Left lung (tissue), 10 donors: ENCODE data around the gene AP2A1. TPM values are rescaled to one million over a fixed set of nuclear protein-coding genes. Genes with fewer than 3 reads are reported as not detected.

Source experiments
- ATAC-seq: fragments of 200-7000 bp; cut with Tn5 transposase; one replicate; pipeline ENCODE4 v1.9.1; 2020; ENCODE audit warnings: moderate library complexity
- DNase-seq, 4 donors: peaks; one replicate each; pipeline ENCODE4 v3.0.0-alpha.2; 2013 to 2020
- H3K27ac ChIP-seq, 2 donors: fragments of 200-600 bp; sonication (generic) in 1 of 2; one replicate each; pipeline versions ENCODE4 v1.5.0 to v1.8.0; 2020 to 2021
- H3K27me3 ChIP-seq, 2 donors: fragments of 200-600 bp; sonication (generic) in 1 of 2; one replicate each; pipeline versions ENCODE4 v1.5.0 to v1.8.0; 2020 to 2021
- H3K36me3 ChIP-seq, 2 donors: fragments of 200-600 bp; sonication (generic) in 1 of 2; one replicate each; pipeline versions ENCODE4 v1.5.0 to v1.8.0; 2020 to 2021
- H3K4me1 ChIP-seq, 2 donors: fragments of 200-600 bp; one replicate each; pipeline ENCODE4 v1.8.0; 2021
- H3K4me3 ChIP-seq, 2 donors: fragments of 200-600 bp; sonication (generic) in 1 of 2; one replicate each; pipeline versions ENCODE4 v1.5.0 to v1.8.0; 2020 to 2021; ENCODE audit warnings: mild to moderate bottlenecking in 1 of 2
- H3K9me3 ChIP-seq, 2 donors: fragments of 200-600 bp; sonication (generic) in 1 of 2; one replicate each; pipeline versions ENCODE4 v1.5.0 to v1.8.0; 2020 to 2021
- CTCF ChIP-seq, 2 donors: fragments of 200-600 bp; sonication (generic) in 1 of 2; IDR thresholded peaks; one replicate each; pipeline versions ENCODE4 v1.5.0 to v1.8.0; 2021; ENCODE audit warnings: antibody characterized with exemption in 2 of 2
- intact Hi-C, 2 donors: fragments of 100-400 bp; cut with DNase I; formaldehyde crosslinking; loops; one replicate each; pipeline versions ENCODE4 v1.11.2 to v1.14.2; 2022
- polyA plus RNA-seq, 6 donors: library from polyadenylated mRNA; unstranded; fragments of 120-200 nt; gene quantifications; one replicate each; pipeline ENCODE4 v1.2.1, GENCODE V29; 2013; ENCODE audit not compliant: insufficient read length in 6 of 6
- total RNA-seq, 2 donors: library from RNA; stranded (reverse); fragmentation: NEBNext Ultra II Directional; extraction: Animal tissue kit (Norgen Biotek cat#: 25700); gene quantifications; one replicate each; pipeline ENCODE4 v1.2.1, GENCODE V29; 2021
- donor health status: DM: no; HTN: yes; CAD: no.
- donor health status: DM: no; HTN: no; CAD: no.

AP2A1 gene
- total and polyA plus RNA-seq, 8 donors: 52.9 to 87.6 (median 66.4) TPM

DNA sequence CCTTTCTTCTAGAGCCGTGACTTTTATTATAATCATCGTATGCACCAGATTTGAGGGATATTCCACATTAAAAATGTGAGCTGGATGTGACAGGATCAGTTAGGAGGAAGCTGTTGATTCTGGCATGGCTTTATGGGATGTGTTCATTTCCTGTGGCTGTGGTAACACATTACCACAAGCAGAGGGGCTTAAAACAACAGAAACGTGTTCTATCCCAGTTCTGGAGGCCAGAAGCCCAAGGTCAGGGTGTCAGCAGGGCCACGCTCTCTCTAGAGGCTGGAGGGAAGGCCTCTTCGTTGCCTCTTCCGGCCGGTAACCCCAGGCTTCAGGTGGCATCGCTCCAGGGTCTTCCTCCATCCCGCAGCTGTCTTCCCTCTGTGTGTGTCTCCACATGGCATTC is 65.8 kb downstream of the AP2A1 start:
- intact Hi-C loops: no loop called here
- no peak for DNase-seq
- Histone ChIP-seq H3K4me1 (peaks cover 0 to 26% of the 10 kb centered on the region in 2 donors), H3K9me3 (no peaks in the 10 kb centered on the region), H3K36me3 (peaks cover 0 to 100% of the 10 kb centered on the region in 2 donors), H3K27me3 (no peaks in the 10 kb centered on the region), H3K27ac (peak overlapping the region in 1 of 2 donors; percentile 33), H3K4me3 (no peak overlapping the region)
- no peak for TF ChIP-seq CTCF (IDR thresholded peaks at IDR 0.05)
- ATAC-seq: no peak

DNA sequence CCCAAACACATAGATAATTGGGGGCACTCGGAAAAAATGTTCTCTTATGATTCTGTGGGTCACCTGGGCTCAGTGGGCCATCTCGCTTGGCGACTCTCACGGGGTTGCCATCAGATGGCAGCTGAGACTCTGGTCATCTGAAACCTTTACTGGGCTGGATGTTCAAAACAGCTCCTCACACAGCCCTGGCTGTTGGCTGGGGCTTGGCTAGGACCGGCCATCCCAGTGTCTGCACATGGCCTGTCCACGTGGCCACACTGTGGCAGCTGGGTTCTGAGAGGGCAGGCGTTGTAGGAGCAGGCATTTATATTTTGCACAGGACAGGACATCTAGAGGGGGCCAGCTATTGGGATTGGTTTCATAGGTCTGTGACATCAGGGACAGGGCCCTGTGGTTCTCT is 66.8 kb downstream of the AP2A1 start:
- Histone ChIP-seq H3K27ac (peak overlapping the region in 1 of 2 donors; percentile 33), H3K4me3 (no peak overlapping the region), H3K9me3 (no peaks in the 10 kb centered on the region), H3K27me3 (no peaks in the 10 kb centered on the region), H3K36me3 (peaks cover 0 to 100% of the 10 kb centered on the region in 2 donors), H3K4me1 (peaks cover 0 to 26% of the 10 kb centered on the region in 2 donors)
- ATAC-seq: no peak
- no peak for TF ChIP-seq CTCF (IDR thresholded peaks at IDR 0.05)
- DNase-seq: no peak
- intact Hi-C loops: no loop called here

DNA sequence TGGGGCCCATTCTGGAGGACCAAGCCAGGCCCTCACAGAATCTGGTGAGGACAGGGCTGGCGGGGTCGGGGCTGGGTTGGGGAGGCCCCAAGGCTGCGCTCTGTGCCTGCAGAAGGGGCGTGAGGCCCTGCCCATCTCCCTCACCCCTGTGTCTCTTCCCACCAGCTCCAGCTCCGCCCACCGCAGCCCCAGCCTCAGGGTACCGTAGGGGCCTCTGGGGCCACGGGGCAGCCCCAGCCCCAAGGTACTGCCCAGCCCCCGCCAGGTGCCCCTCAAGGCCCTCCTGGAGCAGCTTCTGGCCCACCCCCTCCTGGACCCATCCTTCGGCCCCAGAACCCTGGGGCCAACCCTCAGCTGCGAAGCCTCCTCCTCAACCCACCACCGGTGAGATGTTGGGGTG is 68.8 kb downstream of the AP2A1 start:
- ATAC-seq (no peak), DNase-seq (no peak)
- Histone ChIP-seq H3K4me1 (peaks cover 0 to 26% of the 10 kb centered on the region in 2 donors), H3K4me3 (no peak overlapping the region), H3K36me3 (peaks cover 0 to 96% of the 10 kb centered on the region in 2 donors), H3K9me3 (no peaks in the 10 kb centered on the region), H3K27me3 (no peaks in the 10 kb centered on the region), H3K27ac (no peak overlapping the region)
- intact Hi-C loops: no loop called here
- TF ChIP-seq CTCF (IDR thresholded peaks at IDR 0.05): no peak

DNA sequence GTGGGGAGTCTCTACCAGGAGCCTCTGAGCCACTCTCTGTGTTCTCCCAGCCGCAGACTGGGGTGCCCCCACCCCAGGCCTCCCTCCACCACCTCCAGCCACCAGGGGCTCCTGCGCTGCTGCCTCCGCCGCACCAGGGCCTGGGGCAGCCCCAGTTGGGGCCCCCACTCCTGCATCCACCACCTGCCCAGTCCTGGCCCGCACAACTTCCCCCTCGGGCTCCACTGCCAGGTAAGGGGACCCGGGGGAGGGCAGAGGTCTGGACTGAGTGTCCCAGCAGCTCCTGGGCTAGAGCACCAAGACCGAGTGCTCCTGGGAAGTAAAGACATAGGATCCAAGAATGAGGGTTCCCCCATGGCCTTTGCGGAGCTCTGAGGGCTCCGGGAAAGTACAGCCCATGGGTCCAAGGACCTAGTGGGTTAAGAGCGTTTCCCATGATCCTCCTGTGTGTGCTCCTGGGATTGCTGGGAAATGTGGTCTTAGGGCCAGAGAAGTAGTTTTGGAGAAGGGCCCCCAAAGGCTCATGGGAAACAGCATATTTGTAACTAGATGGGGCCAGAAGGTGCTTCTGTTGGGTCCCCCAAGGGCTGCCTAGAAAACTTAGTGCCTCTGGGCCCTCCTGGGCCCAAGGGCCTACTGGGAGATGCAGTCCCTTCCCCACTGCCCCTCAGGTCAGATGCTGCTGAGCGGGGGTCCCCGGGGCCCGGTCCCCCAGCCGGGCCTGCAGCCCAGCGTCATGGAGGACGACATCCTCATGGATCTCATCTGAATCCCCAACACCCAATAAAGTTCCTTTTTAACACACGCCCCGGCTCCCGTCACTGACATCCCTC is 69.6 kb downstream of the AP2A1 start:
- TF ChIP-seq CTCF (IDR thresholded peaks at IDR 0.05): no peak
- DNase-seq (no peak), ATAC-seq (no peak)
- Histone ChIP-seq H3K27ac (no peak overlapping the region), H3K36me3 (peaks cover 0 to 87% of the 10 kb centered on the region in 2 donors), H3K4me1 (peaks cover 0 to 19% of the 10 kb centered on the region in 2 donors), H3K27me3 (no peaks in the 10 kb centered on the region), H3K9me3 (no peaks in the 10 kb centered on the region), H3K4me3 (no peak overlapping the region)
- intact Hi-C loops: no loop called here

GRCh38 chr19:49837009-49837310 is 70.2 kb downstream of the AP2A1 start:
- DNase-seq (no peak), ATAC-seq (no peak)
- Histone ChIP-seq H3K4me3 (no peak overlapping the region), H3K27me3 (no peaks in the 10 kb centered on the region), H3K4me1 (peaks cover 0 to 14% of the 10 kb centered on the region in 2 donors), H3K36me3 (peaks cover 0 to 82% of the 10 kb centered on the region in 2 donors), H3K27ac (no peak overlapping the region), H3K9me3 (no peaks in the 10 kb centered on the region)
- intact Hi-C loops: no loop called here
- no peak for TF ChIP-seq CTCF (IDR thresholded peaks at IDR 0.05)
